ENCODE measurements around the gene BMP10.

The BMP10 gene

GRCh38 chr2:68819556-68819955, 51.6 kb downstream of the BMP10 start:
- H3K36me3 ChIP-seq (ENCODE audit: control insufficient read depth, insufficient read depth, low read length): peaks cover 2% of the 10 kb centered on the region
- TF ChIP-seq CTCF (IDR thresholded peaks at IDR 0.05; ENCODE audit: insufficient read depth, low read length, poor library complexity, severe bottlenecking): no peak

GRCh38 chr2:68817306-68817705, 53.9 kb downstream of the BMP10 start:
- no peak for DNase-seq (ENCODE audit: extremely low read depth, insufficient read length)
- H3K27me3 ChIP-seq (replicated peaks; ENCODE audit: control insufficient read depth, insufficient read depth, low read length): no peaks in the 10 kb centered on the region
- no peak overlapping the region for H3K4me3 ChIP-seq (replicated peaks; ENCODE audit: low read depth, low read length)
- H3K36me3 ChIP-seq (ENCODE audit: control insufficient read depth, insufficient read depth, low read length): peaks cover 4% of the 10 kb centered on the region
- TF ChIP-seq CTCF (IDR thresholded peaks at IDR 0.05; ENCODE audit: insufficient read depth, low read length, poor library complexity, severe bottlenecking): no peak

More at GRCh38 chr2:68819556-68819955, 51.6 kb downstream of the BMP10 start:
- DNase-seq (ENCODE audit: extremely low read depth, insufficient read length): no peak
- no peak overlapping the region for H3K4me3 ChIP-seq (replicated peaks; ENCODE audit: low read depth, low read length)
- no peaks in the 10 kb centered on the region for H3K27me3 ChIP-seq (replicated peaks; ENCODE audit: control insufficient read depth, insufficient read depth, low read length)
